ENCODE data around the gene CHID1.

CHID1 gene

GRCh38 chr11:905952-906351, 4.7 kb downstream of the CHID1 start:
- TF ChIP-seq CTCF (IDR thresholded peaks at IDR 0.05; ENCODE audit: poor library complexity, severe bottlenecking) = no peak
- H3K4me3 ChIP-seq (ENCODE audit: severe bottlenecking) = no peak overlapping the region
- H3K4me1 ChIP-seq (ENCODE audit: insufficient read depth, poor library complexity, severe bottlenecking) = peaks cover 4% of the 10 kb centered on the region
- H3K27me3 ChIP-seq (ENCODE audit: insufficient read depth, poor library complexity, severe bottlenecking) = no peaks in the 10 kb centered on the region
- DNase-seq (ENCODE audit: low spot score) (no peak), ATAC-seq (ENCODE audit: low read depth) (no peak)
- H3K27ac ChIP-seq (ENCODE audit: poor library complexity, severe bottlenecking) = no peak overlapping the region
- H3K36me3 ChIP-seq (ENCODE audit: low read depth) = peaks cover 36% of the 10 kb centered on the region
- H3K9me3 ChIP-seq (ENCODE audit: severe bottlenecking) = no peaks in the 10 kb centered on the region

GRCh38 chr11:904380-904779, 6.2 kb downstream of the CHID1 start:
- Histone ChIP-seq H3K27me3 (ENCODE audit: insufficient read depth, poor library complexity, severe bottlenecking) (no peaks in the 10 kb centered on the region), H3K9me3 (ENCODE audit: severe bottlenecking) (no peaks in the 10 kb centered on the region), H3K4me1 (ENCODE audit: insufficient read depth, poor library complexity, severe bottlenecking) (peaks cover under 1% of the 10 kb centered on the region), H3K27ac (ENCODE audit: poor library complexity, severe bottlenecking) (no peak overlapping the region), H3K4me3 (ENCODE audit: severe bottlenecking) (no peak overlapping the region), H3K36me3 (ENCODE audit: low read depth) (peaks cover 46% of the 10 kb centered on the region)
- no peak for ATAC-seq (ENCODE audit: low read depth)
- TF ChIP-seq CTCF (IDR thresholded peaks at IDR 0.05; ENCODE audit: poor library complexity, severe bottlenecking) = no peak
- DNase-seq (ENCODE audit: low spot score) = no peak

- Histone ChIP-seq H3K4me3 (ENCODE audit: severe bottlenecking) (no peak overlapping the region), H3K27ac (ENCODE audit: poor library complexity, severe bottlenecking) (no peak overlapping the region), H3K4me1 (ENCODE audit: insufficient read depth, poor library complexity, severe bottlenecking) (no peaks in the 10 kb centered on the region), H3K27me3 (ENCODE audit: insufficient read depth, poor library complexity, severe bottlenecking) (no peaks in the 10 kb centered on the region), H3K9me3 (ENCODE audit: severe bottlenecking) (no peaks in the 10 kb centered on the region), H3K36me3 (ENCODE audit: low read depth) (peaks cover 59% of the 10 kb centered on the region)
- TF ChIP-seq CTCF (IDR thresholded peaks at IDR 0.05; ENCODE audit: poor library complexity, severe bottlenecking) = no peak
- DNase-seq (ENCODE audit: low spot score) (no peak), ATAC-seq (ENCODE audit: low read depth) (no peak)
Observed at GRCh38 chr11:901452-902061, 9.1 kb downstream of the CHID1 start.

- Histone ChIP-seq H3K9me3 (ENCODE audit: severe bottlenecking) (no peaks in the 10 kb centered on the region), H3K27me3 (ENCODE audit: insufficient read depth, poor library complexity, severe bottlenecking) (no peaks in the 10 kb centered on the region), H3K27ac (ENCODE audit: poor library complexity, severe bottlenecking) (no peak overlapping the region), H3K36me3 (ENCODE audit: low read depth) (peaks cover 59% of the 10 kb centered on the region), H3K4me3 (ENCODE audit: severe bottlenecking) (no peak overlapping the region), H3K4me1 (ENCODE audit: insufficient read depth, poor library complexity, severe bottlenecking) (no peaks in the 10 kb centered on the region)
- ATAC-seq (ENCODE audit: low read depth) (no peak), DNase-seq (ENCODE audit: low spot score) (no peak)
- no peak for TF ChIP-seq CTCF (IDR thresholded peaks at IDR 0.05; ENCODE audit: poor library complexity, severe bottlenecking)
Observed at GRCh38 chr11:900545-900944, 10.1 kb downstream of the CHID1 start.

- DNase-seq (ENCODE audit: low spot score) = no peak
- Histone ChIP-seq H3K36me3 (ENCODE audit: low read depth) (peaks cover 55% of the 10 kb centered on the region), H3K4me3 (ENCODE audit: severe bottlenecking) (no peak overlapping the region)
Observed at GRCh38 chr11:899724-900123, 10.9 kb downstream of the CHID1 start.

More at GRCh38 chr11:899724-900123, 10.9 kb downstream of the CHID1 start:
- H3K9me3 ChIP-seq (ENCODE audit: severe bottlenecking) = no peaks in the 10 kb centered on the region
- no peaks in the 10 kb centered on the region for H3K4me1 ChIP-seq (ENCODE audit: insufficient read depth, poor library complexity, severe bottlenecking)
- H3K27me3 ChIP-seq (ENCODE audit: insufficient read depth, poor library complexity, severe bottlenecking) = no peaks in the 10 kb centered on the region
- no peak for TF ChIP-seq CTCF (IDR thresholded peaks at IDR 0.05; ENCODE audit: poor library complexity, severe bottlenecking)
- no peak overlapping the region for H3K27ac ChIP-seq (ENCODE audit: poor library complexity, severe bottlenecking)
- ATAC-seq (ENCODE audit: low read depth) = no peak
